ENCODE data around the gene NDUFB7. TPM values are rescaled to one million over a fixed set of nuclear protein-coding genes. Genes with fewer than 3 reads are reported as not detected.
"Not testable (repeated sequence)": the region's sequence is repeated elsewhere in the genome, so short reads cannot be mapped to it uniquely, and the experiment has no call there.

The NDUFB7 gene
- total RNA-seq, 8 experiments from 2014 or later: 232 to 333 (median 277) TPM

DNA sequence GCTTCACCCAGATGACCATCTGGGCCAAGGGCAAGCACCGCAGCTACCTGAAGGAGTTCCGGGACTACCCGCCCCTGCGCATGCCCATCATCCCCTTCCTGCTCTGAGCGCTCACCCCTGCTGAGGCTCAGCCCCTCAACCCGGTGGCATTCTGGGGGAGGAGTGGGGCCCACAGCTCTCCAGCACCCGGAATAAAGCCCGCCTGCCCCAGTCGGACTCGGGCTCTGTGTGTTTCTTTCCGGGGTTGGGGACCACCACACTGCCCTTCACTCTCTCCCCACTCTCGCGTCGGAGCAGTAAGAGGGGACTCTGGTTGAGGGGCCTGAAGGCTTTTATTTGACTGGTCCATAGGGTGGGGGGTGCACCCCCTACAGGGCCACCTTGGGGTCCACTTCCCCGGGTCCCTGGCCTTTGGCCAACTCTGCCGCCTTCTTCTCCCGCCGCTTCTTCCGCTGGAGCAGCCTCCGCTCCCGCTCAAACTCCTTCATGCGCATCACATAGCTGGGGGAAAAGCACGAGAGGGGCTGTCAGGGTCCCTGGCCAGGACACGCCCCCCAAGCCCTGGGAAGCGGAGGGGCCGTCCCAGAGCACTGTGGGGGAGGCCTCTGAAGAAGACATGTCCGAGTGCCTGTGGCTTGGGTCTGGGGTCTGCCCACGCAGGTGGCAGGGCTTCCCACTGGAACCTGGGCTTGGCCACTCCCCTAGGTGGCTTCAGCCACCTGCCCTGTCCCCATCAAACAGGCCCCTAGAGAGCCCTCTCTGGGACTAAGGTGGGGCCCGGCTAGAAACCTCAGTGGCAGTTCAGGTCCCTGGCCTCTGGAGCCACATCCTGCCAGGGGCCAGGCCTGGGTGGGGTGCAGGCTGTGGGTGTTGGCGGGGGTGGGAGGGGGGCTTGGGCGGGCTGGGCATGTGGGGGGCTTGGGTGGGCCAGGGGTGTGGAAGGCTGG is 5.8 kb downstream of the NDUFB7 start:
- 74 to 100% (median 86%) methylated on average over 3 to 7 of the region's 31 CpGs; no CpG with 5 or more reads in 7 of the 10 experiments for WGBS, 10 experiments
- H3K4me3 ChIP-seq: no peak overlapping the region
- no peak for ATAC-seq (replicated peaks in 6 of 8)
- no peak overlapping the region for H3K27ac ChIP-seq
- H3K4me1 ChIP-seq (replicated peaks in 1 of 2): peaks cover 12 to 20% of the 10 kb centered on the region in 2 donors
- in situ Hi-C loops (cut with MboI; ENCODE audit: low pct_unique_long_range_greater_than_20kb in 2 of 9, low sequenced_read_pairs in 9 of 9, unreplicated experiment in 9 of 9): no loop called here

DNA sequence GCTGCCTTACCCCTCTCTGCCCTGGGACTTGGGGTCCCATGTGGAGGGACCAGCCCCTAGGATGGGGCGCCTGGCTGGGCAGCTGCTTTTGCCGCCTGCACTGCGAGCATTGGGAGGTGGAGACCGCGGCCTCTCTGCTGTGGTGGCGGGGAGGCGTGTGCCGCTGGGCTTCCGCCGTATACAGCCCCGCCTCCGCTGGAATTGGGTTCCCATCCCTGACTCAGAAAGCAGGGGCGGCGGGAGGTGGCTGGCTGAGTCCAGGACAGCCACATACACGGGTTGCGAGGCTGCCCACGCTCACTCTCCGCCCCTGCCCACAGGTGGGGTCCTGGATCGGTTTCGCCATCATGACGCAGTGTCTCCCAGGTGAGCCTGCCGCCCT is 6.6 kb downstream of the NDUFB7 start:
- WGBS, 10 experiments: 90% methylated on average over 2 of the region's 22 CpGs; no CpG with 5 or more reads in 9 of the 10 experiments
- in situ Hi-C loops (cut with MboI; ENCODE audit: low pct_unique_long_range_greater_than_20kb in 2 of 9, low sequenced_read_pairs in 9 of 9, unreplicated experiment in 9 of 9): no loop called here

DNA sequence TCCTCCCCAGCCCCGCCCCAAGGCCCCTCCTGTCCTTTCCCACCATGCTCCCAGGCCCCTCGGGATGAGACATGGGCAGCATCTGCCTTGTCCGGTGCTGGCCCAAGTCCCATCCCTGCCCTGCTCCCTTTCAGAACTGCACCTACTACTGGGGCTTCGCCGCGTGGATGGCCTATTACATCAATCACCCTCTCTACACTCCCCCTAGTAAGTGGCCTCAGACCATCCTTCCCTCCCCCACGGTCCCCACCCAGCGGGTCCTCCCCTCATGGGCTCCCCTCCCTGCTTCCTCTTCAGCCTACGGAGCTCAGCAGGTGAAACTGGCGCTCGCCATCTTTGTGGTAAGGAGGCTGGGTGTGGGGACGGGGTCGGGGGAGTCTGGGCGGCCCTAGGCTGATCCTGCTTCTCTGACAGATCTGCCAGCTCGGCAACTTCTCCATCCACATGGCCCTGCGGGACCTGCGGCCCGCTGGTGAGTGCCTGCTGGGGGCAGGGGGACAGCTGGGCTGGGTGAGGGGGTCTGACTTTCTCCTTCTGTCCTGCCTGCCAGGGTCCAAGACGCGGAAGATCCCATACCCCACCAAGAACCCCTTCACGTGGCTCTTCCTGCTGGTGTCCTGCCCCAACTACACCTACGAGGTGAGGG is 7.1 kb downstream of the NDUFB7 start:
- ATAC-seq (replicated peaks in 6 of 8); H3K27ac ChIP-seq; in situ Hi-C loops (cut with MboI; ENCODE audit: low pct_unique_long_range_greater_than_20kb in 2 of 9, low sequenced_read_pairs in 9 of 9, unreplicated experiment in 9 of 9); H3K4me3 ChIP-seq: not testable (repeated sequence)
- 81 to 100% methylated on average over 1 to 5 of the region's 22 CpGs; no CpG with 5 or more reads in 8 of the 10 experiments for WGBS, 10 experiments
- peaks cover 14 to 25% of the 10 kb centered on the region in 2 donors for H3K4me1 ChIP-seq (replicated peaks in 1 of 2)

More for the DNA sequence above, 6.6 kb downstream of the NDUFB7 start:
- H3K4me3 ChIP-seq: no peak overlapping the region
- H3K4me1 ChIP-seq (replicated peaks in 1 of 2): peaks cover 12 to 23% of the 10 kb centered on the region in 2 donors
- peak in 2 of 8 experiments; percentile 8 to 59 for ATAC-seq (replicated peaks in 6 of 8)
- H3K27ac ChIP-seq: no peak overlapping the region

- no peak overlapping the region for H3K27ac ChIP-seq
These were observed 7.7 kb downstream of the NDUFB7 start for GRCh38 chr19:14563989-14564651.

DNA sequence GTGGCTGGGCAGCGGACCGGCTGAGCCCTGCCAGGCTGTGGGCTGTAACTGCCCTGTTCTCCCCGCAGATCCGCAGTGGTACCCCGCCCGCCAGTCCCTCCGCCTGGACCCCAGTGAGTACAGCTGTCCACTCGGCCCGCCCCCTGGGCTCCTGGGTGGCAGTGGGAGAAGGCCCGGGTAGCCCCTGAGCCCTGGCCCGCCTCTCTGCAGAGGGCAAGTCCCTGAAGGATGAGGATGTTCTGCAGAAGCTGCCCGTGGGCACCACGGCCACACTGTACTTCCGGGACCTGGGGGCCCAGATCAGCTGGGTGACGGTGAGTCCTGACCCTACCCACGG is 8.3 kb downstream of the NDUFB7 start:
- ATAC-seq (replicated peaks in 6 of 8): no peak
- no peak overlapping the region for H3K27ac ChIP-seq
- H3K4me3 ChIP-seq: no peak overlapping the region
- H3K4me1 ChIP-seq (replicated peaks in 1 of 2): peaks cover 24 to 31% of the 10 kb centered on the region in 2 donors
- 80% methylated on average over 1 of the region's 16 CpGs; no CpG with 5 or more reads in 9 of the 10 experiments for WGBS, 10 experiments
- in situ Hi-C loops (cut with MboI; ENCODE audit: low pct_unique_long_range_greater_than_20kb in 2 of 9, low sequenced_read_pairs in 9 of 9, unreplicated experiment in 9 of 9): no loop called here

More at GRCh38 chr19:14563989-14564651, 7.7 kb downstream of the NDUFB7 start:
- in situ Hi-C loops (cut with MboI; ENCODE audit: low pct_unique_long_range_greater_than_20kb in 2 of 9, low sequenced_read_pairs in 9 of 9, unreplicated experiment in 9 of 9): no loop called here
- no peak overlapping the region for H3K4me3 ChIP-seq
- ATAC-seq (replicated peaks in 6 of 8): peak in 6 of 8 experiments; percentile 30 to 75 (median 56)
- 100% methylated on average over 1 of the region's 33 CpGs; no CpG with 5 or more reads in 9 of the 10 experiments for WGBS, 10 experiments
- peaks cover 18 to 26% of the 10 kb centered on the region in 2 donors for H3K4me1 ChIP-seq (replicated peaks in 1 of 2)

DNA sequence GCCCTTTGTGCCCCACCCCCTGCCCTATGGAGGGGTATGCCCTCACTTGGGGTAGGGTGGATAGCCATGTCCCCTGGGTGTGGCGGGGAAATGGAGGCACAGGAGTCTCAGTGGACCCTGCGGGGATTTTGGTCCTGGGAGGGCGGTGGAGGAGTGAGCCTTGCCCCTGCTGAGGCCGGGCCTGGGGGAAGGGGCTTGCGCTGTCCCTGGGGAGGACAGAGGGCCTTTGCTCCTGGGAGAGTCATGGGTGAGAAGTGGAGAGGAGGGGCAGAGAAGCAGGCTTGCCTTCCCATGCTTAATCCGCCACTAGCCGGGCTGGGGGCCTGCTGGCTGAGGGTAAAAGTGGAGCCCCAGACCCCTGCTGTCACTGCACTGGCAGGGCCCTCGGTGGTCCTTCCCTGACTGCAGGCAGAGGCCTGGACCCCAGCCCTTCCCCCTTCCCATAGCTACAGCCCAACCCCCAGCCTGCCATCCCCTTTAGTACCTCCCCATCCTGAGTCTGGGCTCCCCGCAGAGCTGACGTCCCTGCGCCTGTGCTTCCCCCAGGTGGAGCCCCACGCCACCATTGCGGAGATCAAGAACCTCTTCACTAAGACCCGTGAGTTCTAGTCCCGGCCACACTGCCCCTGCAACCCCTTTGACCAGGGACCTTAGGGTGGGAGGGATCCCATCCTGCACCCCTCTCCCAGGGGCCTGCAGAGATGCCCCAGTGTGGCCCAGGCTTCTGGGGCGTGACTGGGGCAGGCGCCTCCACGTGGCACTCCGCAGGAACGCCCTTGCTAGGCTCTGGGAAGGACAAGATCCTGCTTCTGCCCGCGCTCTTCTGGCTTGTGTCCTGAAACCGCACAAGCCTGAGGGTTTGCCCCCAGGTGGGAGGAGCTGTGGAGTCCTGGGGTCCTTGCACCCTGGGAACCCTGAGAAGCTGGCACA is 8.9 kb downstream of the NDUFB7 start:
- no peak overlapping the region for H3K4me3 ChIP-seq
- H3K4me1 ChIP-seq (replicated peaks in 1 of 2): peaks cover 27 to 33% of the 10 kb centered on the region in 2 donors
- in situ Hi-C loops (cut with MboI; ENCODE audit: low pct_unique_long_range_greater_than_20kb in 2 of 9, low sequenced_read_pairs in 9 of 9, unreplicated experiment in 9 of 9): no loop called here
- no peak overlapping the region for H3K27ac ChIP-seq
- ATAC-seq (replicated peaks in 6 of 8): no peak
- WGBS, 10 experiments: 20 to 80% (median 60%) methylated on average over 1 to 7 of the region's 23 CpGs; no CpG with 5 or more reads in 7 of the 10 experiments

- 47 to 100% (median 75%) methylated on average over 1 to 8 of the region's 22 CpGs; no CpG with 5 or more reads in 6 of the 10 experiments for WGBS, 10 experiments
- H3K27ac ChIP-seq: peak overlapping the region in 1 of 2 donors; percentile 28
- no peak overlapping the region for H3K4me3 ChIP-seq
- peak in 3 of 8 experiments; percentile 26 to 45 (median 29) for ATAC-seq (replicated peaks in 6 of 8)
- in situ Hi-C loops (cut with MboI; ENCODE audit: low pct_unique_long_range_greater_than_20kb in 2 of 9, low sequenced_read_pairs in 9 of 9, unreplicated experiment in 9 of 9): no loop called here
- peaks cover 27 to 33% of the 10 kb centered on the region in 2 donors for H3K4me1 ChIP-seq (replicated peaks in 1 of 2)
These were observed 10.0 kb downstream of the NDUFB7 start for GRCh38 chr19:14561847-14562351.

- WGBS, 10 experiments: no CpG with 5 or more reads among the region's 8 CpGs
- ATAC-seq (replicated peaks in 6 of 8): no peak
- no peak overlapping the region for H3K4me3 ChIP-seq
- in situ Hi-C loops (cut with MboI; ENCODE audit: low pct_unique_long_range_greater_than_20kb in 2 of 9, low sequenced_read_pairs in 9 of 9, unreplicated experiment in 9 of 9): no loop called here
- H3K4me1 ChIP-seq (replicated peaks in 1 of 2): peaks cover 29 to 33% of the 10 kb centered on the region in 2 donors
- H3K27ac ChIP-seq: no peak overlapping the region
These were observed 10.6 kb downstream of the NDUFB7 start for GRCh38 chr19:14561249-14561648.

- 96% methylated on average over 5 of the region's 6 CpGs; no CpG with 5 or more reads in 9 of the 10 experiments for WGBS, 10 experiments
- H3K27ac ChIP-seq: no peak overlapping the region
- in situ Hi-C loops (cut with MboI; ENCODE audit: low pct_unique_long_range_greater_than_20kb in 2 of 9, low sequenced_read_pairs in 9 of 9, unreplicated experiment in 9 of 9): no loop called here
These were observed 11.1 kb downstream of the NDUFB7 start for GRCh38 chr19:14560776-14561108.

DNA sequence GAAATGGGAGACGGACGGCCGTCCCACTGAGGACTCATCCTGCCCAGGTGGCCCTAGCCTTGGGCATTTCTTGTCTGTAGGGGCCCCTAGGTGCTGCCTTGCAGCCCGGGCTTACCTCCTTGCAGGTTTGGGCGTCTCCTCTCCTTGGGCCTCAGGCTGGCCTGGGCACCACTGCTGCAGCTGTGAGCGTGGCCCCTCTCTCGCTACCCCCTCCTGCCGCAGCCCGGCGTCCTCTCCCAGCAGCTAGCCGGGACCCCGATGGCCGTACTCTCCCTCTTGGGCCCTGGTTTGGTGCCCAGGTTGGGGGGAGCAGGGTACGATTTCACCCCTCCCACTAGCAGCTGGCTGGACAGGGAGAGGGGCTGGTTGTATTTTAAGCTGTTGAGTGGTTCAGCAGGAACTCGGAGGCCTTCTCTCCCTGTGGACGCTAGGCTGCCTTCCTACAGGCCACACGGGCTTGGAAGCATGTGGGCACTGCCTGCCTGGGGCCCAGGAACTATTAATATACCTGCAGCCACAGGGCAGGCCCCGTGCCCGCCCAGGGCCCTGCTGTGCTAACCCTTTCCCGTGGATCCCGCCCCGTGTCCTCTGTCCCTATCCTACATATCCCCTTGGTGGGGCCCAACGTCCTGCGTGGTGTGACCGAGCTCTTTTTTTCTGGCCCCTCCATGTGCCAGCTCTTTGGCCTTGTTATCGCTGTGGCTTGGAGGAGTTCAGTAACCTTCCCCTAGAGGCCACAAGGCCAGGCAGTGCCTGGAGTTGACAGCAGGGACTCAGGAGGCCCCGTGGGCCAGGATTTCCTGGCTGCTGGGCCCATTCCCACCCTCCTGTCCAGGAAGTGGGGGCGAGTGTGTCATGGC is 11.7 kb downstream of the NDUFB7 start:
- in situ Hi-C loops (cut with MboI; ENCODE audit: low pct_unique_long_range_greater_than_20kb in 2 of 9, low sequenced_read_pairs in 9 of 9, unreplicated experiment in 9 of 9): no loop called here
- 50 to 100% (median 78%) methylated on average over 1 to 7 of the region's 28 CpGs; no CpG with 5 or more reads in 4 of the 10 experiments for WGBS, 10 experiments
- Histone ChIP-seq H3K27ac (no peak overlapping the region), H3K4me3 (no peak overlapping the region), H3K4me1 (replicated peaks in 1 of 2) (peaks cover 29 to 33% of the 10 kb centered on the region in 2 donors)
- ATAC-seq (replicated peaks in 6 of 8): no peak

More at GRCh38 chr19:14560776-14561108, 11.1 kb downstream of the NDUFB7 start:
- H3K4me3 ChIP-seq: no peak overlapping the region
- H3K4me1 ChIP-seq (replicated peaks in 1 of 2): peaks cover 29 to 33% of the 10 kb centered on the region in 2 donors
- ATAC-seq (replicated peaks in 6 of 8): no peak

DNA sequence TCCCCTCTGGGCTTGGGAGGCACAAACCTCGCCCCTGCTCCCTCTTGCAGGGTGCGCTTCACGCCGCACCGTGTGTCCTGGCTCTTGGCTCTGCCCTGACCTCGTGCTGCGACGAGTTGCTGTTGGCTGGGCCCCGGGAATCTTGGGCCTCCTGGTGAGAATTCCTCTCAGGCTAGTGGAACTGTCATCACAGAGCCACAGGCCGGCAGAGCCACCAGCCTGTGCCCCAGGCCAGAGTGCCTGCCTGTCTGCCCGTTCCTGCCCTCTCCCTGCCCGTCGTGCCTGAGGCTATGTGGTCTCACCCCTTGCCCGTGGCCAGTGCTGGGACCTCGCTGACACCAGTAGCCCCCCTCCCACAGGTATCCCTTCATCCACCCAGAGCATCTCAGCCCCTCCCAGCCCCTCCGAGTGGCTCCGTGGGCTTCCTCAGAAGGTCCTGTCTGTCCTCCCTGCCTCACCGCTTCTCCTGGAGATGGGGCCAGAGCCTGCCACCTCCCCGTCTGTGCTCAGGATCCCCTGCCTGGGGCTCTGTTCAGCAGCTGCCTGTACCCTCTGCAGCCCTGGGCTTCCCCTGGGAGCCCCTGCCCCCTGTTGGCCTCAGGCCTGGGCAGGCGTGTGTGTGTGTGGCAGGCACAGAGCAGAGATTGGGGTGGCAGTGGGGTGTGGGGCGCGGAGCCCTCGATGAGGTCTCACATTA is 13.3 kb downstream of the NDUFB7 start:
- in situ Hi-C loops (cut with MboI; ENCODE audit: low pct_unique_long_range_greater_than_20kb in 2 of 9, low sequenced_read_pairs in 9 of 9, unreplicated experiment in 9 of 9): no loop called here
- WGBS, 10 experiments: 68 to 100% (median 90%) methylated on average over 3 to 6 of the region's 23 CpGs; no CpG with 5 or more reads in 7 of the 10 experiments
- H3K4me3 ChIP-seq: no peak overlapping the region
- peak overlapping the region in 1 of 2 donors; percentile 38 for H3K27ac ChIP-seq
- H3K4me1 ChIP-seq (replicated peaks in 1 of 2): peaks cover 28 to 29% of the 10 kb centered on the region in 2 donors
- ATAC-seq (replicated peaks in 6 of 8): peak in 5 of 8 experiments; percentile 16 to 50 (median 41)

Measured in motor neuron (in vitro differentiated cells).